T-helper 2 cell treated with Interferon-gamma antibody and Interleukin-4, amounts not matched to agents 100 ng/mL and 5 ng/mL, for 36 hours (primary cell): Measurements from ENCODE around the gene MLXIPL. TPM values are rescaled to one million over a fixed set of nuclear protein-coding genes. Genes with fewer than 3 reads are reported as not detected.
"Not testable (repeated sequence)": the region's sequence is repeated elsewhere in the genome, so short reads cannot be mapped to it uniquely, and the experiment has no call there.

Experiments used
- intact Hi-C: fragments of 100-400 bp; cut with micrococcal nuclease; formaldehyde crosslinking; loops from one replicate; pipeline ENCODE4 v1.15.1; 2023
- total RNA-seq: library from RNA; stranded (reverse); gene quantifications from 2 replicates; pipeline ENCODE4 v1.2.3, GENCODE V29; 2022

The MLXIPL gene
- total RNA-seq, 1 donor from 2014 or later = not detected

DNA sequence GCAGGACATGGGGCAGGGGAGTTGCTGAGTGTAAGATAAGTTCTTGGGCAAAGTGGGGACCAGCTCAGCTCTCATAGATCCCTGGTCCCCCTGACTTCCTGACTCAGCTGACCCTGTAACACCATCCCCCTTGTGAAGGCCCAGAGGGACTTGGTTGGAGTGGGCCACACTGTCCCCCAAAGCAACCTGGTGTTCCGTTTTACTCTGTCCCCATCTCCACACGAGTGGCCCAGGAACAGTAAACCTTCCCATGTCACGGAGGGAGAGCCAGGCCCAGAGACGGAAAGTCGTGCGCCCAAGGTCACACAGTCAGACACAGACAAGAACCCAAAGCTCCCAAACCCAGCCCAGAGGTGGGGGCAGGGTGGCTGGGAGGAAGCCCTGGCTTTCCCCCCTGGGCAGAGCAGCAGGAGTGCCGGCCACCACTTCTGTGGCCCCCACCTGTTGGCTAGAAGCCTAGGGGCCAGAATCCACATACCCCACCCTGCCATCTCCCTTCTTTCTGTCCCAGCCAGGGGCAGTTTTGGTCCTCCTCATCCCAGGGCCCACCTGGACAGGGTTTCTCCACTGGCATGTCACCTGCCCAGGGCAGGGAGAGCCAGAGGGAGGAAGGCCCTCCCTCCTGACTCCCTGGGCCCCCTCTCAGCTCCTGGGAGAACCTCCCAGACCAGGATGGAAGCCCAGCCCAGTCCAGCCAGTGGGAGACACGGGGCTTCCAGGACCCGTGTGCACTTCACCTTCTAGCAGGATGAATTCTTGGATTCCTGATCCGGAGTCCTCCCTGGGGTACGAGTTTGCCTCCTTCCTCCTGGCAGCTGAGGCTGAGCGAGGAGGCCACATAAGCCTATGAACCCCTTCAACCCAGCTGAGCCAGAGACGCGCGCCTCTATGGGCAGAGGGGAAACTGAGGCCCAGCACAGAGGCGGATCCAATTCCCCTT, 22.7 kb upstream of the MLXIPL start:
- intact Hi-C loops = no loop called here

- intact Hi-C loops = no loop called here
Observed at GRCh38 chr7:73645643-73646174, 21.4 kb upstream of the MLXIPL start.

GRCh38 chr7:73644688-73645286, 20.5 kb upstream of the MLXIPL start:
- intact Hi-C loops = no loop called here

DNA sequence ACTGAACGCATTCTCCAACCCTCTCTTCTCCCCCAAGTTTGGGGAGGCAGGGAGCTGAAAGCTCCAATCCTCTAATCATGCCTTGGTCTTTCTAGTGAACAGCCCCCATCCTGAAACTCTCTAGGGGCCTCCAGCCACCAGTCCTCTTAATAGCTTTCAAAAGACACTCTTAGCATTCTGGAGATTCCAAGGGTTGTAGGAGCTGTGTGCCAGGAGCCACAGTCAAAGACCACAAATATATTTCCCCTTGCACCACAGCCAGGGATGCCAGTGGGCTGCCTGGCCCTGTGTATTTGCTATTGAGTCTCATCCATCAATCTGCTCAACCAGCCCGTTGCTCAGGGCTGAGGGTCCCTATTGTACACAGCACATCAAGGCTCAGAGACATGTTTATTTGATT, 18.5 kb upstream of the MLXIPL start:
- intact Hi-C loops = no loop called here

- intact Hi-C loops = no loop called here
Observed at GRCh38 chr7:73638911-73639310, 14.6 kb upstream of the MLXIPL start.

- intact Hi-C loops = no loop called here
Observed at GRCh38 chr7:73635428-73636200, 11.3 kb upstream of the MLXIPL start.

DNA sequence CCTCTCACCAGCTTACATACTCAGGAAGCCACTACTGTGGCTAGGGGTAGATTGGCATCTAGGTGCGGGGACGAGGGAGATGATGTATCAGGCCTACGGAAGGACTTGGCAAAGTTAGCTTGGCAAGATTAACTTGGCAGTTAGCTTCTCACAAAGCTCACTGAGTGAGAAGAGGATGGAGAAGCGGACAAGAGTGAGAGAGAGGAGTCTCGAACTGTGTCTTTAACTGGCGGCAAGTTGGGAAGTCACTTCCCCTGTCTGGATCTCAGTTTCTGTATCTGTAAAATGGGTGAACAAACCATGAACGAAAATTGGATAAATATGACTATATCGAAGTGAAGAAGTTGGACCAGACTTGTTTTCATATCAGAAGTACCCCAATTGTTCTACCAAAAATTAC, 9.5 kb upstream of the MLXIPL start:
- intact Hi-C loops = no loop called here

GRCh38 chr7:73633323-73633722, 9.0 kb upstream of the MLXIPL start:
- intact Hi-C loops = no loop called here

DNA sequence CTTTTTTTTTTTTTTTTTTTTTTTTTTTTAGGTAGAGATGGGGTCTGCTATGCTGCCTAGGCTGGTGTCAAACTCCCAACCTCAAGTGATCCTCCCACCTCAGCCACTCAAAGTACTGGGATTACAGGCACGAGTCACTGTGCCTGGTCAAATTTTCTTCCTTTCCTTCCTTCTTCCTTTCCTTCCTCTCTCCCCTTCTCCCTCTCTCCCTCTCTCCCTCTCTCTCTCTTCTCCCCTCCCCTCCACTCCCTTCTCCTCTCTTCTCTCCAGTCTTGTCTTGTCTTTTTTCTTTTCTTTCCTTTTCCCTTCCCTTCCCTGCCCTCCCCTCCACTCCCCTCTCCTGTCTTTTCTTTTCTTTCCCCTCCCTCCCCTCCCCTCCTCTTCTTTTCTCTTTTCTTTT, 7.2 kb upstream of the MLXIPL start:
- intact Hi-C loops = no loop called here

GRCh38 chr7:73628504-73628903, 4.2 kb upstream of the MLXIPL start:
- intact Hi-C loops = no loop called here

GRCh38 chr7:73626814-73627213, 2.5 kb upstream of the MLXIPL start:
- intact Hi-C loops = no loop called here

GRCh38 chr7:73625276-73625675, 954 bp upstream of the MLXIPL start:
- intact Hi-C loops = no loop called here

GRCh38 chr7:73624669-73625001, 313 bp upstream of the MLXIPL start:
- intact Hi-C loops = loop anchor here (1.0 to 5.0 kb wide), 2 partner anchors 43 to 93 kb away; partner anchors contain the start of genes STX1A and VPS37D

DNA sequence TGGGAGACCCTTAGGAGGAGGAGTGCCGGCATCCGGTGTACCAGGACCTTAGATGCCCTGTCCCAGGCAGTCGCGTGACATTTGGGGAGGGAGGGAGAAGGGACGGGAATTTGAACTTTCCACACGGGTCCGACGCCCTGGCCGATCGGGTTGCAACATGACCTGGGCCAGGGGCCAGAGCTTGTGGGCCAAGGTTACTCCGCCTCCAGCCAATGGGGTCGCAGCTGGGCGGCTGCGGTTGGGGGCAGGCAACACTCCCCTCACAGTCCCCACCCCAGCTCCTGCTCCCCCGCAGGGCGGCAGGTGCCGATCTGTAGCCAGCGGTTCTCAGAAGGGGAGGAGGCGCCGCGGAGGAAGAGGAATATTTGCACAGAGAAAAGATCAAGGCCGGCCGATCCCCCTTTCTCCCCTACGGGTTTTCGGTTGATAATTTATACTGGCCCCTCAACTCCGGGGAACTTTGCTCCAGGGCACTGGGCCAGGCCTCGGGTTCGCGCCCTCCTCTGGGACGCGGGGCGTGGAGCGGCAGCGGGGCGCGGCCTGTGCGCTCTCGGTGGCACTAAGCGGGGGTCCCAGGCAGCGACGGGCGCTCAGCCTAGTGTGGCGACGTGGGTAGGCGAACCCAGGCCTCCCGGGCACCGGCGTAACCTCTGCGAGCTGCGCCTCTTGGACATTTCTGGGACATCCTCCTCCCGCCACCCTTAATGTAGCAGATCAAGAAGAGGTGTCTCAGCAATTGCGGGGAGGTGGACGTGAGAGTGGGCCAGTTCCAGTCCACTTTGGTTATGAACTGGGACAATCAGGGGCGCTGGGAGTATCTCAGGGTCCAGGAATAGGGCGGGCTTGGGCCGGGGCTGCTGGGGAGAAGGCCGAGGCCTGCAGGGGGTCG, 1.2 kb downstream of the MLXIPL start:
- intact Hi-C loops = loop anchor here (5.0 kb wide), 1 partner anchor 94 kb away; the partner anchor contains the start of gene STX1A

DNA sequence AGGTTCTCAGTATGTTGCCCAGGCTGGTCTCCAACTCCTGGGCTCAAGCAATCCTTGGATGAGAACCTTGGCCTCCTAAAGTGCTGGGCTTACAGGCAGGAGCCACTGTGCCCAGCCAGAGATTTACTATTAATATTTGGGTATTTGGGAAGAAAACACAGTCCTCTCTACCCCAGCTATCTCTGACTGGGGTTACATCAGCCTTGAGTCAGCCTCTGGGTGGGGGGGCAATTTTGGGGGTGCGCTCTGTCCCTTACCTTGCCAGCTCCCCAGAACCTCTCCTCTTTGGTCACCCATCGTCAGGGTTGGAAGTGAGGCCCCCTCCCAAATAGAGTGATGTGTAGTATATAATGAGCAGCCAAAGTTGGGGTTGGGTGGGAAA, 1.8 kb downstream of the MLXIPL start:
- intact Hi-C loops = loop anchor here (5.0 kb wide), 1 partner anchor 95 kb away; the partner anchor contains the start of gene STX1A

DNA sequence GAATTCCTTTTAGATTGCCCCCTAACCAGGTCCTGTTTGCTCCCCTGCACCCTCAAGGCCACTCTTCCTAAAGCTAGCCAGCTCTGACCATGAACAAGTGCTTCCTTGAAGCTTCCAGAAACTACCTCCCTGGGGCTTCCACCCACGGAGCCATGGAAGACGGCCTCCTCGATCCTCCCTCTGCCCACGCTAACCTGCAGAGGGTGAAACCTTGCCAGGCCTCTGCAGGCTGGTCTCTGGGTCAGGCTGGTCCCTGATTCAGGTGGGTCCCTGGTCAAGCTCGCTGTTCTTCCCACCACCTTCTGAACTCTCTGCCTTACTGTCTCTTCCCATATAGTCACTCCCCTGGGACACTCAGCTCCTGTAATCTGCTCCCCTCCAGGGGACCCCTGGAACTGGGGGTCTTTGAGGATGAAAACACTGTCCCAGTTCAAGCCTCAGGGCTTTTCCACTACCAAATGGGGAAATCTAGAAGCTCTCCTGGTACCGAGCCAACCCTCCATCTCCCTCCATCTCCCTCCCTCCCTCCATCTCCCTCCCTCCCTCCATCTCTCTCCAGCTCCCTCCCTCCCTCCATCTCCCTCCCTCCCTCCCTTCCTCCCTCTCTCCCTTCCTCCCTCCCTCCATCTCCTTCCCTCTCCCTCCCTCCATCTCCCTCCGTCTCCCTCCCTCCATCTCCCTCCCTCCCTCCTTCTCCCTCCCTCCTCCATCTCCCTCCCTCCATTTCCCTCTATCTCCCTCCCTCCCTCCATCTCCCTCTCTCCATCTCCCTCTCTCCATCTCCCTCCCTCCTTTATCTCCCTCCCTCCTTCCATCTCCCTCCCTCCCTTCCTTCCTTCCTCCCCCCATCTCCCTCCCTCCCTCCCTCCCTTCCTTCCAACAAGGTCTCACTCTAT, 2.9 kb downstream of the MLXIPL start:
- intact Hi-C loops = loop anchor here (5.0 kb wide), 1 partner anchor 96 kb away; the partner anchor contains the start of gene STX1A

DNA sequence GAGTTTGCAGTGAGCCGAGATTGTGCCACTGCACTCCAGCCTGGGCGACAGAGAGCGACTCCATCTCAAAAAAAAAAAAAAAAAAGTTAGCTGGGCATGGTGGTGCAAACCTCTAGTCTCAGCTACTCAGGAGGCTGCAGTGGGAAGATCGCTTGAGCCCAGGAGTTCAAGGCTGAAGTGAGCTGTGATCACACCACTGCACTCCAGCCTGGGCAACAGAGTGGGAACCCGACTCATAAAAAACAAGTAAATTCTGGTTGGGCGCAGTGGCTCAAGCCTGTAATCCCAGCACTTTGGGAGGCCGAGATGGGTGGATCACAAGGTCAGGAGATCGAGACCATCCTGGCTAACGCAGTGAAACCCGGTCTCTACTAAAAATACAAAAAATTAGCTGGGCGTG, 4.9 kb downstream of the MLXIPL start:
- intact Hi-C loops = not testable (repeated sequence)

- intact Hi-C loops = no loop called here
Observed at GRCh38 chr7:73618538-73618937, 5.8 kb downstream of the MLXIPL start.

DNA sequence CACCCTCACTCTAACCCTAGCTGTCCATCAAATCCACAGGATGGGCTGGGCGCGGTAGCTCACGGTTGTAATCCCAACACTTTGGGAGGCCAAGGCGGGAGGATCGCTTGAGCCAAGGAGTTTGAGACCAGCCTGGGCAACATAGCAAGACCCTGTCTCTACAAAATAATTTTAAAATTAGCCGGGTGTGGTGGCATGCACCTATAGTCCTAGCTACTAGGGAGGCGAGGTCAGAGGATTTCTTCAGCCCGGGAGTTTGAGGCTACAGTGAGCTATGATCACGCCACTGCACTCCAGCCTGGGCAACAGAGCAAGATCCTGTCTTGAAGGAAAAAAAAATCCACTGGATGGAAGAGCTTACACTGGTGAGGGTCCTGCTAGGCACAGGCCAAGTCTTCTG, 6.8 kb downstream of the MLXIPL start:
- intact Hi-C loops = not testable (repeated sequence)

- intact Hi-C loops = no loop called here
Observed at GRCh38 chr7:73615886-73616285, 8.4 kb downstream of the MLXIPL start.
